ENCODE results near the gene CAPNS2.

The CAPNS2 gene

GRCh38 chr16:55566432-55567175 is at the start of gene CAPNS2:
CAPNS2 (plus strand) TSS chr16:55566684; CDS start chr16:55566757, 73 bp downstream.
- H3K9me3 ChIP-seq (ENCODE audit: severe bottlenecking): no peaks in the 10 kb centered on the region
- no peaks in the 10 kb centered on the region for H3K36me3 ChIP-seq
- no peaks in the 10 kb centered on the region for H3K27me3 ChIP-seq (ENCODE audit: insufficient read depth, low read depth, severe bottlenecking)
- no peak for DNase-seq
- TF ChIP-seq CTCF (IDR thresholded peaks at IDR 0.05; ENCODE audit: low read depth, low read length): no peak
- H3K27ac ChIP-seq: no peak within 1 kb of the TSS
- H3K4me3 ChIP-seq (ENCODE audit: low read depth, low read length): no peak within 1 kb of the TSS

- TF ChIP-seq CTCF (IDR thresholded peaks at IDR 0.05; ENCODE audit: low read depth, low read length): no peak
- H3K9me3 ChIP-seq (ENCODE audit: severe bottlenecking): no peaks in the 10 kb centered on the region
- H3K27ac ChIP-seq: no peak overlapping the region
- no peak overlapping the region for H3K4me3 ChIP-seq (ENCODE audit: low read depth, low read length)
- no peaks in the 10 kb centered on the region for H3K36me3 ChIP-seq
- no peak for DNase-seq
- H3K27me3 ChIP-seq (ENCODE audit: insufficient read depth, low read depth, severe bottlenecking): no peaks in the 10 kb centered on the region
Observed at GRCh38 chr16:55521792-55522191, 44.7 kb upstream of the CAPNS2 start.

GRCh38 chr16:55526441-55526840 is 40.0 kb upstream of the CAPNS2 start:
- H3K36me3 ChIP-seq: no peaks in the 10 kb centered on the region; the same call in 1 of the 2 replicates
- TF ChIP-seq CTCF (IDR thresholded peaks at IDR 0.05; ENCODE audit: low read depth, low read length): no peak
- no peak for DNase-seq
- no peaks in the 10 kb centered on the region for H3K27me3 ChIP-seq (ENCODE audit: insufficient read depth, low read depth, severe bottlenecking)
- no peaks in the 10 kb centered on the region for H3K9me3 ChIP-seq (ENCODE audit: severe bottlenecking)
- no peak overlapping the region for H3K27ac ChIP-seq
- H3K4me3 ChIP-seq (ENCODE audit: low read depth, low read length): no peak overlapping the region

GRCh38 chr16:55527885-55528284 is 38.6 kb upstream of the CAPNS2 start:
- H3K9me3 ChIP-seq (ENCODE audit: severe bottlenecking): no peaks in the 10 kb centered on the region
- no peak for TF ChIP-seq CTCF (IDR thresholded peaks at IDR 0.05; ENCODE audit: low read depth, low read length)
- DNase-seq: no peak
- no peaks in the 10 kb centered on the region; the same call in 1 of the 2 replicates for H3K36me3 ChIP-seq
- H3K4me3 ChIP-seq (ENCODE audit: low read depth, low read length): no peak overlapping the region
- H3K27me3 ChIP-seq (ENCODE audit: insufficient read depth, low read depth, severe bottlenecking): no peaks in the 10 kb centered on the region
- H3K27ac ChIP-seq: no peak overlapping the region

- DNase-seq: no peak
- Histone ChIP-seq H3K36me3 (no peaks in the 10 kb centered on the region; the same call in 1 of the 2 replicates), H3K27me3 (ENCODE audit: insufficient read depth, low read depth, severe bottlenecking) (no peaks in the 10 kb centered on the region), H3K27ac (no peak overlapping the region), H3K4me3 (ENCODE audit: low read depth, low read length) (no peak overlapping the region), H3K9me3 (ENCODE audit: severe bottlenecking) (no peaks in the 10 kb centered on the region)
- TF ChIP-seq CTCF (IDR thresholded peaks at IDR 0.05; ENCODE audit: low read depth, low read length): no peak
Observed at GRCh38 chr16:55529018-55529417, 37.5 kb upstream of the CAPNS2 start.
